ENCODE measurements around the gene KRT73.

The KRT73 gene

GRCh38 chr12:52582486-52582885 is 35.9 kb downstream of the KRT73 start:
- in situ Hi-C loops (cut with HindIII; ENCODE audit: low sequenced_read_pairs): no loop called here
- DNase-seq (ENCODE audit: low read depth, low spot score): no peak
- TF ChIP-seq CTCF (IDR thresholded peaks at IDR 0.05; ENCODE audit: low read depth, low read length): no peak
- H3K4me3 ChIP-seq (ENCODE audit: low read depth, low read length): no peak overlapping the region

- no peak for DNase-seq (ENCODE audit: low read depth, low spot score)
- in situ Hi-C loops (cut with HindIII; ENCODE audit: low sequenced_read_pairs): no loop called here
- TF ChIP-seq CTCF (IDR thresholded peaks at IDR 0.05; ENCODE audit: low read depth, low read length): no peak
- no peak overlapping the region for H3K4me3 ChIP-seq (ENCODE audit: low read depth, low read length)
Observed at GRCh38 chr12:52581481-52581880, 36.9 kb downstream of the KRT73 start.

- in situ Hi-C loops (cut with HindIII; ENCODE audit: low sequenced_read_pairs): no loop called here
- DNase-seq (ENCODE audit: low read depth, low spot score): no peak
Observed at GRCh38 chr12:52581066-52581465, 37.3 kb downstream of the KRT73 start.

GRCh38 chr12:52580496-52580895 is 37.9 kb downstream of the KRT73 start:
- in situ Hi-C loops (cut with HindIII; ENCODE audit: low sequenced_read_pairs): no loop called here
- no peak for DNase-seq (ENCODE audit: low read depth, low spot score)
- TF ChIP-seq CTCF (IDR thresholded peaks at IDR 0.05; ENCODE audit: low read depth, low read length): no peak
- no peak overlapping the region for H3K4me3 ChIP-seq (ENCODE audit: low read depth, low read length)

More at GRCh38 chr12:52581066-52581465, 37.3 kb downstream of the KRT73 start:
- no peak overlapping the region for H3K4me3 ChIP-seq (ENCODE audit: low read depth, low read length)
- no peak for TF ChIP-seq CTCF (IDR thresholded peaks at IDR 0.05; ENCODE audit: low read depth, low read length)

- in situ Hi-C loops (cut with HindIII; ENCODE audit: low sequenced_read_pairs): no loop called here
- no peak for DNase-seq (ENCODE audit: low read depth, low spot score)
- no peak overlapping the region for H3K4me3 ChIP-seq (ENCODE audit: low read depth, low read length)
- no peak for TF ChIP-seq CTCF (IDR thresholded peaks at IDR 0.05; ENCODE audit: low read depth, low read length)
Observed at GRCh38 chr12:52579468-52580465, 38.6 kb downstream of the KRT73 start.

- DNase-seq (ENCODE audit: low read depth, low spot score): no peak
- no peak overlapping the region for H3K4me3 ChIP-seq (ENCODE audit: low read depth, low read length)
- no peak for TF ChIP-seq CTCF (IDR thresholded peaks at IDR 0.05; ENCODE audit: low read depth, low read length)
- in situ Hi-C loops (cut with HindIII; ENCODE audit: low sequenced_read_pairs): no loop called here
Observed at GRCh38 chr12:52578469-52578868, 39.9 kb downstream of the KRT73 start.

Measured in astrocyte of the spinal cord (primary cell).